HCT116 (cell line): ENCODE results near the gene CCL27. TPM values are rescaled to one million over a fixed set of nuclear protein-coding genes. Genes with fewer than 3 reads are reported as not detected.
"Not testable (repeated sequence)": the region's sequence is repeated elsewhere in the genome, so short reads cannot be mapped to it uniquely, and the experiment has no call there.

Experiments
- ATAC-seq: fragments of 200-7000 bp; cut with Tn5 transposase; 2 replicates; pipeline ENCODE4 v1.9.1; 2020; ENCODE audit warnings: mild to moderate bottlenecking, moderate library complexity
- BruUV-seq: library from RNA; stranded (reverse); fragments of 400-500 nt; replicated peaks from 2 replicates; lab custom pipeline; 2021; lab: Mats Ljungman, UMichigan
- CTCF ChIA-PET: fragments of 300-600 bp; sonication (Branson Sonifier 250); formaldehyde crosslinking; loops from one replicate; lab custom pipeline; 2021; ENCODE audit warnings: antibody characterized with exemption; lab: Charles Lee
- POLR2A ChIA-PET: fragments of 300-600, 350-600 bp; sonication (Branson Sonifier 250); formaldehyde crosslinking; loops from one replicate; lab custom pipeline; 2021; ENCODE audit warnings: antibody characterized with exemption; lab: Charles Lee
- RAD21 ChIA-PET, 2 experiments: fragments of 300-600 bp; sonication (Branson Sonifier 250); formaldehyde crosslinking; loops; one replicate each; lab custom pipeline; 2023; ENCODE audit warnings: low total read pairs in 2 of 2; ENCODE audit not compliant: uncharacterized antibody in 2 of 2, unreplicated experiment in 2 of 2, low non-redundant PET in 1 of 2; lab: Charles Lee
- DNase-seq: peaks from one replicate; pipeline ENCODE4 v3.0.0-alpha.2; 2010; ENCODE audit warnings: low read depth, low spot score
- H2AFZ ChIP-seq: fragments of 200-600 bp; shearing (Covaris generic), sonication (generic); 2 replicates; pipeline ENCODE4 v1.6.1; 2017; ENCODE audit warnings: low read depth, mixed run types, mixed read lengths, antibody characterized with exemption, low read length; ENCODE audit not compliant: poor library complexity, severe bottlenecking
- H3K27ac ChIP-seq: 2 replicates; pipeline ENCODE4 v1.5.1; 2012; ENCODE audit warnings: low read depth, low read length
- H3K27me3 ChIP-seq: fragments of 200-600 bp; sonication (generic); 2 replicates; pipeline ENCODE4 v1.6.1; 2016; ENCODE audit warnings: mixed run types, low read length, mixed read lengths; ENCODE audit not compliant: insufficient read depth
- H3K36me3 ChIP-seq, 2 experiments: fragments of 200-500 bp in 1 of 2; fragments of 200-600 bp in 1 of 2; sonication (Bioruptor generic) in 1 of 2; sonication (generic) in 1 of 2; 2 replicates each; pipeline versions ENCODE4 v1.5.1 to v1.6.1; 2014 to 2016; ENCODE audit warnings: low read length in 2 of 2, inconsistent platforms in 1 of 2, mixed read lengths in 1 of 2, mixed run types in 1 of 2; ENCODE audit not compliant: insufficient read depth in 2 of 2, control insufficient read depth in 1 of 2
- H3K4me1 ChIP-seq, 2 experiments: fragments of 200-600 bp in 1 of 2; sonication (generic) in 1 of 2; 2 replicates each; pipeline versions ENCODE4 v1.5.1 to v1.6.1; 2012 to 2017; ENCODE audit warnings: low read length in 2 of 2, inconsistent platforms in 1 of 2, mild to moderate bottlenecking in 1 of 2, mixed read lengths in 1 of 2, mixed run types in 1 of 2, moderate library complexity in 1 of 2; ENCODE audit not compliant: insufficient read depth in 2 of 2, control insufficient read depth in 1 of 2
- H3K4me2 ChIP-seq: fragments of 200-600 bp; sonication (generic); 2 replicates; pipeline ENCODE4 v1.6.1; 2017; ENCODE audit warnings: mixed run types, low read length, mixed read lengths
- H3K4me3 ChIP-seq, 2 experiments: fragments of 200-600 bp in 1 of 2; sonication (generic) in 1 of 2; replicated peaks in 1 of 2; 2 replicates each; pipeline ENCODE4 v1.5.1; 2011 to 2016; ENCODE audit warnings: low read length in 2 of 2, control low read depth in 1 of 2, low read depth in 1 of 2, mild to moderate bottlenecking in 1 of 2, mixed read lengths in 1 of 2, mixed run types in 1 of 2
- H3K79me2 ChIP-seq: fragments of 200-600 bp; sonication (generic); 2 replicates; pipeline ENCODE4 v1.6.1; 2017; ENCODE audit warnings: mild to moderate bottlenecking, mixed run types, low read length, moderate library complexity, mixed read lengths; ENCODE audit not compliant: insufficient read depth
- H3K9ac ChIP-seq: fragments of 200-600 bp; sonication (generic); 2 replicates; pipeline ENCODE4 v1.6.1; 2016; ENCODE audit warnings: low read length, mixed read lengths
- H3K9me2 ChIP-seq: fragments of 200-600 bp; sonication (generic), shearing (Covaris generic); 2 replicates; pipeline ENCODE4 v1.6.1; 2017; ENCODE audit warnings: mixed run types, mild to moderate bottlenecking, moderate library complexity; ENCODE audit not compliant: insufficient read depth
- H3K9me3 ChIP-seq, 2 experiments: fragments of 200-500 bp in 1 of 2; fragments of 200-600 bp in 1 of 2; sonication (Bioruptor generic) in 1 of 2; sonication (generic) in 1 of 2; 2 replicates each; pipeline ENCODE4 v1.6.1; 2014 to 2017; ENCODE audit warnings: low read length in 2 of 2, mixed read lengths in 2 of 2, inconsistent platforms in 1 of 2, low read depth in 1 of 2, mild to moderate bottlenecking in 1 of 2, mixed run types in 1 of 2, moderate library complexity in 1 of 2; ENCODE audit not compliant: control insufficient read depth in 1 of 2, insufficient read depth in 1 of 2
- H4K20me1 ChIP-seq: fragments of 200-600 bp; sonication (generic), shearing (Covaris generic); 2 replicates; pipeline ENCODE4 v1.6.1; 2017; ENCODE audit warnings: mixed run types, mild to moderate bottlenecking, moderate library complexity; ENCODE audit not compliant: insufficient read depth
- ATF3 ChIP-seq: IDR thresholded peaks from 2 replicates; pipeline ENCODE4 v1.6.1; 2012
- EZH2 ChIP-seq: fragments of 200-600 bp; sonication (generic); IDR thresholded peaks from 2 replicates; pipeline ENCODE4 v1.6.1; 2017; ENCODE audit warnings: antibody characterized with exemption, mixed run types
- EZH2phosphoT487 ChIP-seq: fragments of 200-600 bp; IDR thresholded peaks from 2 replicates; pipeline ENCODE4 v1.6.1; 2018; ENCODE audit warnings: antibody characterized with exemption, borderline replicate concordance
- FOSL1 ChIP-seq: IDR thresholded peaks from 2 replicates; pipeline ENCODE4 v1.6.1; 2012; ENCODE audit warnings: low read depth
- MAX ChIP-seq: IDR thresholded peaks from 2 replicates; pipeline ENCODE4 v1.6.1; 2012
- POLR2AphosphoS5 ChIP-seq: IDR thresholded peaks from 2 replicates; pipeline ENCODE4 v1.6.1; 2011; ENCODE audit warnings: mild to moderate bottlenecking, low read depth, low read length, moderate library complexity
- RAD21 ChIP-seq: IDR thresholded peaks from 2 replicates; pipeline ENCODE4 v1.6.1; 2012; ENCODE audit warnings: low read depth, mild to moderate bottlenecking
- SIN3A ChIP-seq: IDR thresholded peaks from 2 replicates; pipeline ENCODE4 v1.6.1; 2012; ENCODE audit warnings: low read depth
- SP1 ChIP-seq: IDR thresholded peaks from 2 replicates; pipeline ENCODE4 v1.6.1; 2012; ENCODE audit warnings: low read depth
- SRF ChIP-seq: IDR thresholded peaks from 2 replicates; pipeline ENCODE4 v1.6.1; 2012; ENCODE audit warnings: low read depth
- YY1 ChIP-seq: IDR thresholded peaks from 2 replicates; pipeline ENCODE4 v1.6.1; 2011; ENCODE audit warnings: low read length, low read depth, moderate library complexity, mild to moderate bottlenecking; ENCODE audit not compliant: insufficient replicate concordance; ENCODE audit errors: extremely low read depth
- ZNF274 ChIP-seq: fragments of 200-500 bp; sonication (Bioruptor generic); IDR thresholded peaks from 2 replicates; pipeline ENCODE4 v1.6.1; 2014; ENCODE audit warnings: mild to moderate bottlenecking, low read depth, low read length, inconsistent platforms
- intact Hi-C: fragments of 100-400 bp; cut with micrococcal nuclease; formaldehyde crosslinking; loops from 2 replicates; pipeline ENCODE4 v1.10.0; 2022
- total RNA-seq: library from RNA; stranded (reverse); gene quantifications from one replicate; pipeline ENCODE4 v1.2.1, GENCODE V29; 2021; ENCODE audit not compliant: unreplicated experiment

The CCL27 gene
- total RNA-seq, 1 experiment from 2014 or later, result 1.0 TPM

- Histone ChIP-seq H3K36me3 (peaks cover 0 to 12% of the 10 kb centered on the region in 2 experiments; a peak in 2 of 4 replicates), H3K4me1 (peaks cover 14 to 31% of the 10 kb centered on the region in 2 experiments; a peak in 3 of 4 replicates), H3K79me2 (peaks cover 27% of the 10 kb centered on the region)
- H3K9me3 ChIP-seq, BruUV-seq, H3K9ac ChIP-seq, H3K4me3 ChIP-seq, H3K9me2 ChIP-seq, CTCF ChIA-PET, ATAC-seq, intact Hi-C loops, DNase-seq, H2AFZ ChIP-seq, H3K27me3 ChIP-seq, H3K4me2 ChIP-seq, H3K27ac ChIP-seq, H4K20me1 ChIP-seq: not testable (repeated sequence)
- ChIA-PET POLR2A (interaction anchor here (2.2 to 3.1 kb wide), 2 partner anchors 7 to 27 kb away, joined by 6 to 26 read pairs; partner anchors contain the start of genes GALT and RPP25L), RAD21 (interaction anchor here in 1 of 2 experiments (0.7 kb wide), 1 partner anchor 510 kb away, joined by 4 read pairs; no protein-coding TSS in a partner anchor)
These were observed 23.1 kb downstream of the CCL27 start for GRCh38 chr9:34639322-34639721.

GRCh38 chr9:34638138-34638445 is 24.4 kb downstream of the CCL27 start:
- Histone ChIP-seq H3K4me3 (peak overlapping the region; percentile 94), H3K79me2 (peaks cover 27% of the 10 kb centered on the region), H3K4me2 (peak overlapping the region; percentile 95), H3K9me3 (no peaks in the 10 kb centered on the region), H3K4me1 (peaks cover 15 to 38% of the 10 kb centered on the region in 2 experiments; a peak in 3 of 4 replicates), H3K27me3 (no peaks in the 10 kb centered on the region), H2AFZ (no peak overlapping the region), H3K36me3 (peaks cover 0 to 12% of the 10 kb centered on the region in 2 experiments; a peak in 2 of 4 replicates), H4K20me1 (no peaks in the 10 kb centered on the region), H3K9me2 (no peaks in the 10 kb centered on the region), H3K27ac (peak overlapping the region; percentile 85), H3K9ac (peak overlapping the region; percentile 94)
- BruUV-seq, result no TSS peak
- TF ChIP-seq ATF3 (no peak), SP1 (no peak), SIN3A (no peak), RAD21 (no peak), SRF (no peak), MAX (no peak), EZH2phosphoT487 (no peak), FOSL1 (no peak), POLR2AphosphoS5 (no peak), EZH2 (no peak), YY1 (no peak), ZNF274 (no peak)
- RAD21 ChIA-PET, result no interaction called here
- DNase-seq (no peak), ATAC-seq (no peak; the same call in 1 of the 2 replicates)
- CTCF ChIA-PET, result interaction anchor here (0.7 to 2.5 kb wide), 3 partner anchors 9 to 34 kb away, joined by 3 to 9 read pairs (median 7); partner anchors contain the start of genes DCTN3 and GALT
- POLR2A ChIA-PET, result interaction anchor here (0.6 to 3.1 kb wide), 8 partner anchors 8 to 261 kb away, joined by 3 to 26 read pairs (median 8); partner anchors contain the start of genes ARID3C, DCTN3, GALT and IL11RA
- intact Hi-C loops, result no loop called here
